ENCODE measurements around the gene NFE2L3.

NFE2L3 gene

DNA sequence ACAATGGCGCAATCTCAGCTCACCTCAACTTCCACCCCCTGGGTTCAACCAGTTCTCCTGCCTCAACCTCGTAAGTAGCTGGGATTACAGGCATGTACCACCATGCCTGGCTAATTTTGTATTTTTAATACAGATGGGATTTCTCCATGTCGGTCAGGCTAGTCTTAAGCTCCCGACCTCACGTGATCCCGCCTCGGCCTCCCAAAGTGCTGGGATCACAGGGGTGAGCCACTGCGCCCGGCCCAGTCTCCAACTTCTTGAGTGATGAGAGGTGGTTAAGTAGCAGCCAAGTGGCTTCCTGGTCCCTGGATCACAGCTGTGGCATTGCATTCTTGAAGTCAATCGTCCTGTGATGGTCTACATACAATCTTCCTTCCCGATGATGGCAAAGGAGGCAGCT is 46.1 kb upstream of the NFE2L3 start:
- no peak for TF ChIP-seq EZH2 (IDR thresholded peaks at IDR 0.05; ENCODE audit: borderline replicate concordance, low read length)
- TF ChIP-seq, protein P1, sequence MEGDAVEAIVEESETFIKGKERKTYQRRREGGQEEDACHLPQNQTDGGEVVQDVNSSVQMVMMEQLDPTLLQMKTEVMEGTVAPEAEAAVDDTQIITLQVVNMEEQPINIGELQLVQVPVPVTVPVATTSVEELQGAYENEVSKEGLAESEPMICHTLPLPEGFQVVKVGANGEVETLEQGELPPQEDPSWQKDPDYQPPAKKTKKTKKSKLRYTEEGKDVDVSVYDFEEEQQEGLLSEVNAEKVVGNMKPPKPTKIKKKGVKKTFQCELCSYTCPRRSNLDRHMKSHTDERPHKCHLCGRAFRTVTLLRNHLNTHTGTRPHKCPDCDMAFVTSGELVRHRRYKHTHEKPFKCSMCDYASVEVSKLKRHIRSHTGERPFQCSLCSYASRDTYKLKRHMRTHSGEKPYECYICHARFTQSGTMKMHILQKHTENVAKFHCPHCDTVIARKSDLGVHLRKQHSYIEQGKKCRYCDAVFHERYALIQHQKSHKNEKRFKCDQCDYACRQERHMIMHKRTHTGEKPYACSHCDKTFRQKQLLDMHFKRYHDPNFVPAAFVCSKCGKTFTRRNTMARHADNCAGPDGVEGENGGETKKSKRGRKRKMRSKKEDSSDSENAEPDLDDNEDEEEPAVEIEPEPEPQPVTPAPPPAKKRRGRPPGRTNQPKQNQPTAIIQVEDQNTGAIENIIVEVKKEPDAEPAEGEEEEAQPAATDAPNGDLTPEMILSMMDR (IDR thresholded peaks at IDR 0.05; ENCODE audit: low read length): no peak
- Histone ChIP-seq H4K20me1 (ENCODE audit: insufficient read depth, low read length) (no peaks in the 10 kb centered on the region), H3K9me3 (ENCODE audit: low read length) (no peaks in the 10 kb centered on the region), H3K4me3 (ENCODE audit: low read depth, low read length, poor library complexity, severe bottlenecking) (no peak overlapping the region), H3K4me2 (ENCODE audit: low read length) (no peak overlapping the region), H3K79me2 (ENCODE audit: insufficient read depth, low read length) (no peaks in the 10 kb centered on the region), H3K4me1 (ENCODE audit: insufficient read depth, low read length, severe bottlenecking) (peaks cover 27% of the 10 kb centered on the region), H3K27ac (ENCODE audit: low read depth, low read length, poor library complexity, severe bottlenecking) (no peak overlapping the region), H2AFZ (ENCODE audit: low read length) (no peak overlapping the region), H3F3A (ENCODE audit: insufficient read depth, low read length) (no peaks in the 10 kb centered on the region), H3K9me2 (ENCODE audit: low read depth, low read length) (no peaks in the 10 kb centered on the region), H3K36me3 (ENCODE audit: insufficient read depth, low read length) (no peaks in the 10 kb centered on the region), H3K9ac (ENCODE audit: low read length) (no peak overlapping the region), H3K27me3 (ENCODE audit: insufficient read depth, low read length) (no peaks in the 10 kb centered on the region)

DNA sequence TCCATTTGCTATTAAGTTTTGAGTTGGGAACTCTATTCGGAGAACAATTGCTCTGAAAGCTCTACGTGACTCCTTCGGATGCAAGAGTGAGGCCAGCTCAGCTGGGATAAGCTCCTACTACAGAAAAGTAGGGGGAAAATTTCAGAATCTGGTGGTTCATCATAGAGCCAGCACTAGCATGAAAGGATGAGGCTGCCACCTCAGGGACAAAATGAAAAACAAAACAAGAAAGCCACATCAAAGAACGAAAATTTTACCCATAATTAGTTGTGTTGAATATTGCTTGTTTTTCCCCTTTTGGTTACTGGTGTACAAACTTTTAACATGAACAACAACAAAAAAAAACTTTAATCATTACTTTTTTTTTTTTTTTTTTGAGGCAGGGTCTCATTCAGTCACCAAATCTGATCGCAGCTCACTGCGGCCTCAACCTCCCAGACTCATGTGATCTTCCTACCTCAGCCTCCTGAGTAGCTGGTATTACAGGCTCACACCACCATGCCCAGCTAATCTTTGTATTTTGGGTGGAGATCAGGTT is 39.7 kb upstream of the NFE2L3 start:
- Histone ChIP-seq H4K20me1 (ENCODE audit: insufficient read depth, low read length) (no peaks in the 10 kb centered on the region), H3K27ac (ENCODE audit: low read depth, low read length, poor library complexity, severe bottlenecking) (no peak overlapping the region), H3K4me1 (ENCODE audit: insufficient read depth, low read length, severe bottlenecking) (peaks cover 13% of the 10 kb centered on the region), H3K9ac (ENCODE audit: low read length) (no peak overlapping the region), H3K9me2 (ENCODE audit: low read depth, low read length) (no peaks in the 10 kb centered on the region), H3K4me2 (ENCODE audit: low read length) (no peak overlapping the region), H2AFZ (ENCODE audit: low read length) (no peak overlapping the region), H3K36me3 (ENCODE audit: insufficient read depth, low read length) (no peaks in the 10 kb centered on the region), H3F3A (ENCODE audit: insufficient read depth, low read length) (peaks cover 6% of the 10 kb centered on the region; the same call in 1 of the 2 replicates), H3K9me3 (ENCODE audit: low read length) (no peaks in the 10 kb centered on the region), H3K4me3 (ENCODE audit: low read depth, low read length, poor library complexity, severe bottlenecking) (no peak overlapping the region), H3K79me2 (ENCODE audit: insufficient read depth, low read length) (no peaks in the 10 kb centered on the region), H3K27me3 (ENCODE audit: insufficient read depth, low read length) (no peaks in the 10 kb centered on the region)
- no peak for TF ChIP-seq EZH2 (IDR thresholded peaks at IDR 0.05; ENCODE audit: borderline replicate concordance, low read length)
- TF ChIP-seq, protein P1 (IDR thresholded peaks at IDR 0.05; ENCODE audit: low read length): no peak

DNA sequence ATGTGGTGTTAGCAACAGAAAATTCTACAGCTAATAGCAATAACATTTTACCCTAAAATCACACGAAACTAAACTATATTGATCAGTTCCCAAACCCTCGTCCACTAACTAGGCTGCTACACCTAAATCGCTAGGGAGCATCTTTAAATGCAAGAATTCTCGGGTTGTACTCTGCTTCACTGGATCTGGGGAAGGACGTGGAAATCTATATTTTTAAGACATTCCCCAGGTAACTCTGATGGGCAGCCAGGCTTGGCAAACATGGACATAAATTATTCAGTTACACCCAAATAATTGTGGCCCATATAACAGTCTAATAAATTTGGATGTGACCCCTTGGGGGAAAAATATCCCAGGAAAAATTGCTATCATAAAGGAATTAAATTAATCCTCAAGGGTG is 36.3 kb upstream of the NFE2L3 start:
- no peaks in the 10 kb centered on the region for H4K20me1 ChIP-seq (ENCODE audit: insufficient read depth, low read length)
- TF ChIP-seq EZH2 (IDR thresholded peaks at IDR 0.05; ENCODE audit: borderline replicate concordance, low read length): no peak
- TF ChIP-seq, protein P1 (IDR thresholded peaks at IDR 0.05; ENCODE audit: low read length): no peak

More for the DNA sequence above, 36.3 kb upstream of the NFE2L3 start:
- Histone ChIP-seq H3K27me3 (ENCODE audit: insufficient read depth, low read length) (no peaks in the 10 kb centered on the region), H3K4me3 (ENCODE audit: low read depth, low read length, poor library complexity, severe bottlenecking) (no peak overlapping the region), H3K27ac (ENCODE audit: low read depth, low read length, poor library complexity, severe bottlenecking) (no peak overlapping the region), H2AFZ (ENCODE audit: low read length) (no peak overlapping the region), H3K9me3 (ENCODE audit: low read length) (no peaks in the 10 kb centered on the region), H3F3A (ENCODE audit: insufficient read depth, low read length) (peaks cover 6% of the 10 kb centered on the region; the same call in 1 of the 2 replicates), H3K9me2 (ENCODE audit: low read depth, low read length) (no peaks in the 10 kb centered on the region), H3K4me1 (ENCODE audit: insufficient read depth, low read length, severe bottlenecking) (peaks cover 22% of the 10 kb centered on the region), H3K4me2 (ENCODE audit: low read length) (no peak overlapping the region), H3K9ac (ENCODE audit: low read length) (no peak overlapping the region), H3K36me3 (ENCODE audit: insufficient read depth, low read length) (no peaks in the 10 kb centered on the region), H3K79me2 (ENCODE audit: insufficient read depth, low read length) (no peaks in the 10 kb centered on the region)
